ENCODE data around the gene COL25A1.

Gene COL25A1

DNA sequence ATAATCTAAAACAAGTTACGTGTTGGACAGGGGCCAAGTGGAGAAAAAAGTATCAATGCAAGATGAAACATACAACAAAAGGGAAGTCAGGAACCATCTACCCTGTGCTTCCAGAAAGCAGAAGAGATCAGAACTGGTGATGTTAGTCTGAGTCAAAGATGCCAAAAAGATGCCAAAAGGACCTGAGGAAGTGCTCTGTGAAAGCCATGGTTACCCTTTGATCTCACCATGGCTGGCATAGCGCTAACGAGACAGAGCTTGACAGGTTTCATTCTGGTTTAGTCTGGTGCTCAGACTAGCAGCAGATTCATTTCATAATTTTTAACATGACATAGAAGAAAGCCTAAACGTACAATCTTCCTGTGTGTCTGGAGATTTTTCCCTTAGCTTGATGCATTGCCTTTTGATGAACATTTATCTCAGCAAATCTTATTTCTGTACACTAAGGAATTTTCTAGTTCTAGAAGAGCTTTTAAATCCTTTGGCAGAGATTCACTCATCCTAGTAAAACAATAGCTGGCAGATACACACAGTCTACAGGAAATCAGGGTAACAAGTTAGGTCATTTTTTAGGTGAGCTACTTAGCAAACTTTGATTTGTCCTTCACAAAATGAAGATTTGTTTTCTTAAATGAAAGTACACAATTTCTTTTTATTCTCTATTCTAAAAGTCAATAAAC lies 87.7 kb downstream of the COL25A1 start:
- DNase-seq (ENCODE audit: low spot score), result no peak

DNA sequence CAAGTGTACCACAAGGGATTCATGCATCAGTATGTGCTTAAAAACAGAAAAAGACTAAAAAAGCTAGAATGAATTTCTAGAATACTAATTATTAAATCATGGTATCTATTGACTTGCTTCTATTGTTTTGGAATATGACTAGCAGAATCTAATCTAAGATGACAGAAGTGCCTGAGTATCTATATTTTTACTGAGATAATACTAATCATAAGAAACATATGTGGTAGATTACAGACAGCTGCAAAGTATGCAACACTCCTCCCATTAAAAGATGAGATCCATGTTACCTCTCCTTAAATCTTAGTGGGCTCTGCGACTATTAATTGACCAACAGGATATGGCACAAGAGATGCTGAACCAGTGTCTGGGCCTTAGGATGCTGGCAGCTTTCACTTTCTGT lies 89.4 kb downstream of the COL25A1 start:
- no peak for DNase-seq (ENCODE audit: low spot score)

DNA sequence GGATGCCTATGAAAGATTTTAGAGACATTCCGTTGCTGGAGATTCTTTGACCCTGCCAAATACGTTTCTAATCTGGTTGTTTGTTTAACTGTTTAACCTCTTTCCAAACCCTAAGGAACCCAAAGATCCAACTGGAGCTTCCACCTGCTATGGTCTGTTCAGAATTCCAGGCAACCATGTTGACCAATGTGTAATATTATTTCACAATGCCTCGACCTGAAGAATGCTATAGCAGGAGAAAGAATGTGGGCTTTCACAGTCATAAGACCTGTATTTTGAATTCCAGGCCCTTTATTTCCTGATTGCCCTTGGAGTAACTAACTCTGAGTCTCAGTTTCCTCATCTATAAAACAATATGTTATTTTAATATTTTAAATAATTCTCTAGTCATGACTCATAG lies 90.8 kb downstream of the COL25A1 start:
- no peak for DNase-seq (ENCODE audit: low spot score)

DNA sequence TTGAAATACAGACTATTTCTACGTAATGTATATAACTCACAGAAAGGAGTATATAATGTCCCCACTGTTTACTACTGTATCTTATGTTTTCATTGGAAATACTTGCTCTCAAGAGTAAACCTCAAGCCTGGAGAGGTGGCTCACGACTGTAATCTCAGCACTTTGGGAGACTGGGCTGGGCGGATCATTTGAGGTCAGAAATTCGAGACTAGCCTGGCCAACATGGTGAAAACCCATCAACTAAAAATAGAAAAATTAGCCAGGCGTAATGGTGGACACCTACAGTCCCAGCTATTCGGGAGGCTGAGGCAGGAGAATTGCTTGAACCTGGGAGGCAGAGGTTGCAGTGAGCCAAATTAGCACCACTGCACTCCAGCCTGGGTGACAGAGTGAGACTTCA lies 92.8 kb downstream of the COL25A1 start:
- no peak for DNase-seq (ENCODE audit: low spot score)

DNA sequence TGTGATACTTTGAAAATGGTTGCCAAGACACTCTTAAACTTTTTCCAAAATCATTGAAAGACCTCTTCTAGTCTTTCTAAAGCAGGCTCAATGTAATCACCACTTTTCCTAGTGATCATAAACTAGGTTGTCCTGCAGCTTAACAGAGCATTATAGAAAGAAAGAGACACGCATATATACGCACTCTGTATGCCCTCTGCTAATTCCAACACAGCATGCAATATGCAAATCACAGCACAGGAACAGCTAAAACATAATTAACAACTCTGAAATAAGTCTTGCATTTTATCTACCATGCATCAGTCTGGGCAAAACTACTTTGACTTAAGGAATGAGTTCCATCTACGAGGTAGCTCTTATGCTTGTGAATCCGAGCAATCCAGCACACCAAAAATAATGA lies 94.6 kb downstream of the COL25A1 start:
- no peak for DNase-seq (ENCODE audit: low spot score)

DNA sequence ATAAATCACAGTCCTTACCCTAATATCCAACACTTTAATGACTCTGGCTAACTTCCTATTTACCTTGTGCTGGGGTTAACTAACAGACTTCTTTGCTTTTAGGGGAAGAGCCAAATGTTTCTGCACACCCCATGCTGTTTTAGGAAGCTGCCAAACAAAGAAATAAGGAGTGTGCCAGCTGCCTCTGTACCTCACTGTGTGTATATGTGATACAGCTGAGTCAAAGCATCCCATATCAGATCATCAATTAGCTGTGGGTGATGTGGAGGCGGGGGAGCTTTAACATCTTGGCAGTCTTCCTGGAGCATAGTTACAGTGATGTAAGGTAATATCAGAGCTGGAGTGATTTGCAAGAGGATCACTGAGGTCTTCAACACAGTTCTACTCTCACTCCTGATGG lies 95.4 kb downstream of the COL25A1 start:
- no peak for DNase-seq (ENCODE audit: low spot score)

DNA sequence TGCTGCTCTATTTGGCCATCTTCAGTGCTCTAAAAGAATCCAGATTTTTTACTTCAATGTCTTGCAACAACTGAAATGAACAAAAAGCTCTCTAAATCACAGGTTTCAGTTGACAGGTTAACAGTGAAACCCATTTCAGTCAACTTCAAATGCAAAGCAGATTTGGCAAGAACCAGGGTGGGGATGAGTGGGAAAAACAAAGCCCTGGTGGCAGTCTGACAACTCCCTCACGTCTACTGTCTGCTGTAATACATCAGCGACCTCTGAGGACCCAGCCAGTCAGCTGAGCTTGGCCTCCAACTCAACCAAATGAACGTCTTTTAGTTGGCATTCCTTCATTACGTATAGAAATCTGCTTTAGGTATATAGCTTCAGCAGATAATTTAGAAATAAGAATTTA lies 95.8 kb downstream of the COL25A1 start:
- no peak for DNase-seq (ENCODE audit: low spot score)

DNA sequence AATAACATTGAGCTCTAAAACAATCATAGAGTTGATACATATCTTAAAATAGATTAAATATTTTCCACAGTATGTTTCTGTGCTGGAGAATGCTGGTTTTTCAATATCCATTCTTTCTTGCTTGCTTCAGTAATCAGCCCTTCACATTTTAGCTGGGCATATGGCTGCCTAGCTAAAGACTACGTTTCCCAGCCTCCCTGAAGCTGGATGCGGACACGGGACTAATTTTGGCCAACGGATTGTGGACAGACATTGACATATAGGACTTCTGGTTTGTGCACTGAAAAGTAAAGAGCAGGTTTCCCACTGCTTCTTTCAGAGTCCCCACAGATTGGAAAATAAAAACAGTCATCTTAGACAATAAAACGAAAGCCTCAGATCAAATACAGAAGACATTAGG lies 97.3 kb downstream of the COL25A1 start:
- no peak for DNase-seq (ENCODE audit: low spot score)

DNA sequence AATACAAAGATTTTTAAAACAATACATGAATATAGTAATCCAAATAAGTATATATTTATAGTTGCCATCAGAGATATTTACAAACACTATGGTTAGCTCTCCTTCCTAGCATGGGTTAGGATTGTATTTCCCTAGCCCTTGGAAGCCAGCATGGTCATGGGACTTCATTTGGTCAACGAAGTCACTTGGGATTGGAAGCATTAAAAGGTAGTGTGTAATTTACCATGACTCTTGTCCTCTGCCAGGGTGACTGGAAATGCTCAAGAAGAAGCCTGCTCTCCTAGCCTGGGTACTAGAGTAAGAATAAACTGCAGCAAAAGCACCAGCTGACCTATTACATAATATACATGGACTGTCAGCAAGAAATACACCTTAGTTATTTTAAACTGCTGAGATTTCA lies 102.9 kb downstream of the COL25A1 start:
- no peak for DNase-seq (ENCODE audit: low spot score)

DNA sequence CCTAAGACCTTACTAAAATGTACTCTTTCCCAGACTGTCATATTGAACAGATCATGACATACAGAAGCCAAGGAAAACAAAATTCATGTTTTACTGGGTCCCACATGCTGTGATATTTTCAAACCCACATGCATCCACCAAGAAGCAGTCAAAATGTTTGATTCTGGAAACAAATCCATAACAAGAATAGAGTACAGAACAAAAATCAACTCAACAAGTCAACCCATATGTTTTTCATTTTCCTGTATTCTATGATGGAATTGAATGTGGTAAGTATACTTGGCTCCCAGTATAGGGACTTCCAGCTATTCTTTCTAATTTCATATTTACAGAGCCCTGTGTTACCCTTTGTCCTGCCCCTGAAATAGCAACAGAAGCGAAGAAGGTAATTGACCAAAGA lies 106.8 kb downstream of the COL25A1 start:
- DNase-seq (ENCODE audit: low spot score), result no peak

DNA sequence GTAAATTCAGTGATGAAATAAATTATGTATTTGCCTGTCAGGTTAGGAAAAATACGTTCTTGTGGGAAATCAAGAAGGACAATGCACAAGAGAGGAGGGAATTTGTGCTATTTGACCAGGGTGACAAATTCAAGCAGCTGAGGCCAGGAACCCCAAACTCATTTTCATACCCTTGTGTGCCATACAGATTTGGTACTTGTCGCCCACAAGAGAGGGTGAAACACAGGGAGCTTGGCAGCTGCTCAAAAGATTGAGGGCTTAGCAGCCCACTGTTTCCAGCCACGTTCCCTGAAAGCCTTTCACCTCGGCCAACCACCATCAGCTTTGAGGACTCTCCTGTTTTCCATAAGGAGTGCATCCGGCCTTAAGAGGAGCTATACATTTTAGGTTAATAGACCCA lies 111.2 kb downstream of the COL25A1 start:
- no peak for DNase-seq (ENCODE audit: low spot score)

DNA sequence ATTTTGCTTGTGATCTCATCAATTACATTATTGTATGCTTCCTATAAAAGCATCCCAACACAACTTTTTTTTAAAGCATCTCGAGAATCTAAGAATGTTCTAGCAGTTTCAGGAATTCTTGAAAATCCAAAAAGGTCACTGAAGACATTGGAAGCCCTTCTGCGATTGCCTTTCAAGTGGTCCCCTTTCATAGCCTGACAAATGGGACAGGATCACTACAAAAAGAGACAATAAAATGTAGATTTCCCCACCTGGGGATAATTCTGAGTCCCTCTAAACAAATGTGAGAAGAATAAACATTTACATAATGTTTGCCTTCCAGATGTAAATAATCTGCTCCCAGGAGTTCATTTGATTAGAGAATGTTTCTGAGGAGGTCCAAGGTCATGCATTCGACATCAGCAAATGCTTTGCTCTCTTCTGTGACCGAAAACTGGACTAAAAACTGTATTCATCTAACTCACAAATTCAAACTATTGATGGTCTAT lies 116.0 kb downstream of the COL25A1 start:
- no peak for DNase-seq (ENCODE audit: low spot score)

DNA sequence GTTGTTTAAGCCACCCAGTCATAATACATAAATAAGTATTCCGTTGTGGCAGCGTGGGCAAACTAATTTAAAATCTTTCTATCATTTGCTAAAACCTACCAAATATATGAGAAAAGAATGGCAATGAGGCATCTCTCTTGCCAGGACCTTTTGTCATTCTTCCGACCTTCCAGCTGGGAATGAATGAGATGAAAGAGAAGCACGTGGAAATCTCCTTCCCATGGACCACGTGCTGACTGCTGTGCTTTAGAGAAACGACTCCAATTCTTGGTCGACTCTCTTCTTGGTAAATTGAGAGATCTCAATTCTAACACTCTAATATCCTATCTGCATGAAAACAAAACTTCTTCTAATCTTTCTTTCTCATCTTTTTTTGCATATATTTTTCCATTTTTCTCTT lies 116.5 kb downstream of the COL25A1 start:
- no peak for DNase-seq (ENCODE audit: low spot score)

DNA sequence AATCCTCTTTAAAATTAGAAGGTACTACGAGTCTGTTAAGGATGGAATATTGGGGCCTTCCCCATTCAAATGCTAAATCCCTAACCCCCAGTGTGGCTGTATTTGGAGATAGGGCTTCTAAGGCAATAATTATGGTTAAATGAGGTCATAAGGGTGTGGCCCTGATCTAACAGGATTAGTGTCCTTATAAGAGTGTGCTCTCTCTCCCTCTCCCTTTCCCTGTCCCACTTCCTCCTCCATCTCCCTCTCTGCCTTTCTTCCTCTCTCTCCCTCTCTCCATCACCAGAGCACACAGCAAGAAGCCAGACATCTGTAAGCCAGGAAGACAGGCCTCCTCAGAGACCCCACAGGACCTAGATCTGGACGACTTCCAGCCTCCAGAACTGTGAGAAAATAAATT lies 116.9 kb downstream of the COL25A1 start:
- no peak for DNase-seq (ENCODE audit: low spot score)

DNA sequence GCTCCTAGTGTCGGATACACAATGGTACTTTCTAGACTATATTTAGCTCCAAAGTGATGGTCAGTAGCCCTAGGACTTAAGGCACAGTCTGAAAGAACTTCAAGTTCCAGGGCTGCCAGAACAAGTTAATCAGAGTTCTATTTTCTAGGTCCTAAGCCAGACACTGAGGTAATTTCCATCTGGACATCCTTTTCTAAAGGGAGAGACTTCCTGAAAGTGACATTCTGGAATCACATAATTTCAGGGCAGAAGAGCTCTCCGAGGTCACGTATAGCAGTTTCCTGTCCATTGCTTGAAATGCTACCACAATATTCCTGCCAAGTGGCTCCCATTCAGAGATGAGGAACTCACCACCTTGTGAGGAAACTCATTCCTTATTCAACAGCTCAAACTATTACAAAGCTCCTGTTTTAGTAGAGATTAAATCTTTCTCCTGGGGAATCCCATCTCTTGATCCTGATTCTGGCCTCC lies 117.9 kb downstream of the COL25A1 start:
- no peak for DNase-seq (ENCODE audit: low spot score)

DNA sequence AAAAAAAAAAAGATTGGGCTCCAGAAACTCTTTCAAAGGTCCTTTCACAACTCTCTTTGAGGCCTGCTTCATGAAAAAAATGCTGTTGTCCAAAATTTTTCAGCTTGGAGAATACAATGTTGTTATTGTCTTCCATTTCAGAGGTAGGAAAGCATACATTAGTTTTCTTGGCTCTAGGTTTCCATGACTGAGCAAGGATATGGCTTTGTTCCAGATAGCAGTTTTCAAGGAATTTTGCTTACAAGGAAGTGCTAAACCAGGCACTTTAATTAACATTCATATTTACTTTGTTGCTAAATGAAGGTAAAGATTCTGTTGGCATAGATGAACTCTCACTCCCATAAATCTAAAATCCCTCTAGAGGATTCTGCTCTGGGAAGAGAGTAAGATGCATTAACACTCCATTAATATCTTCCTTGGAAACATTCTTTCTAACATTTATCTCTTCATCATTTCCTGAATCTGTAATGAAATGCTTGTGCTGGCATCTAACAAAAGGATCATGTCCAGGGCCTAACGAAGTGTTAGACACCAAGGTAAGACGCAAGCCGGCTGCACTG lies 118.4 kb downstream of the COL25A1 start:
- no peak for DNase-seq (ENCODE audit: low spot score)

DNA sequence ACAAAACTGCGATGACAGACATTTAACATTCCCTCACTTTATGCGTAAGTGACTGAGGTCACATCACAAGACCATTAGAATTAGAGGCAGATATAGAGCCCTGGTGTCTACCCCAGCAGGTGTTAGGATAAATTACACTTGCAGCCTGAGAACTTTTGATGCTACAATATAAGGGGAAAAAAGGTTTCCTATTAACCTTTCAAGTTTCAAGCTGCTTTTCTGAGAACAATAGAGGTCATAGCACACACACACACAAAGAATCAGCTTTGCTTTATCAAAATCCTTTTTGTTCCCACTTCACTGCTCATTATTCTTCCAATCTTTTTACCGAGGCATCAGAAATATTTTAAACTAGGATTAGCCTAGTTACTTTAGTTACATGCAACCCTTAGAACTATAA lies 119.8 kb downstream of the COL25A1 start:
- no peak for DNase-seq (ENCODE audit: low spot score)

DNA sequence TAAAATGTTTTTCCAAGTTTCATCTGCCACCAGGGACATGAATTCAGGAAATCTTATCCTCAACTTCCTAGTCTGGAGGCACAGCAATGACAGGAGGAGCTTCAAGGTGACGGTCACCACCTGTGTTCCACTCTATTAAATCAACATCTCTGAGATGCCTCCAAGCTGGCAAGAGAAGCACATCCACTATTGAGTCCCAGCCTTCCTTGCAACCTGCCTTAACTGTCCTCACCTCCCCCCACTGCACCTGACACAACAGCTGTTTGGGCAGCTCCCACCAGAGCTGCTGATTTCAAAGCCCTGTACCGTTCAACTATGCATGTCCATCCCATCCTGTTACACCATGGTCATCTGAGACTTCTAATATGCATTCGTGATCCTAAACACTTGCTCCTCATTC lies 123.4 kb downstream of the COL25A1 start:
- DNase-seq (ENCODE audit: low spot score), result no peak

DNA sequence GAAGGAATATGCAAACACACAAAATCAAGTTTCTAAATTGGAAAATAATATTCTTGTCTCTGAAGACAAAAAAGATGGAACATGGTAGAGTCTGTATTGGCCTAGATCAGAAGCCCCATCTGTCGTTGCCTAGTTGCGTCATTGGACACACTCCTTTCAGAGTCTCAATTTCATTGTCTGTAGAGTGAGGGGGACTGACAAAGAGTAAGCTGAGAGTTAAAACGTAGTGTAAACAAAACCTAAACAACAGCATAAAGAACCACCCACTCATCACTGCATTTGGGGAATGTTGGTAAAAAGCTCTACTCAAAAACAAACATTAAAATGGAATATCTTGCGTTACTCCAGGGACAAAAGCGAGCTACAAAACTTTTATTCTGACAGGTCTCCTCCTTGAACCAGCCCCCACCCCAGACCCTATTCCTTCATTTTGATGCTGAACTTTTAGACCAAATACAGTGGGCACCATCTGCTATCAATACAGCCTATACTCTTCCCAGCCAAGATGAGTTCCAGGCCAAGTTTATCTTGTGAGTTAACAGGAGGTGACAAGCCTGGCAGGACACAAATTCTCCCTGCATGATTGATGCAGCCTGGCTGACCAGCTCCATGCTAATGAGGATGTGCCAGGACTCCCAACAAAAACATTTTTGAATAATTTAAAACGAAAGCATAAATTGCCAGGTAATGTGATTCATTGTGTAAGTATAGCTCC lies 125.2 kb downstream of the COL25A1 start:
- no peak for DNase-seq (ENCODE audit: low spot score)

DNA sequence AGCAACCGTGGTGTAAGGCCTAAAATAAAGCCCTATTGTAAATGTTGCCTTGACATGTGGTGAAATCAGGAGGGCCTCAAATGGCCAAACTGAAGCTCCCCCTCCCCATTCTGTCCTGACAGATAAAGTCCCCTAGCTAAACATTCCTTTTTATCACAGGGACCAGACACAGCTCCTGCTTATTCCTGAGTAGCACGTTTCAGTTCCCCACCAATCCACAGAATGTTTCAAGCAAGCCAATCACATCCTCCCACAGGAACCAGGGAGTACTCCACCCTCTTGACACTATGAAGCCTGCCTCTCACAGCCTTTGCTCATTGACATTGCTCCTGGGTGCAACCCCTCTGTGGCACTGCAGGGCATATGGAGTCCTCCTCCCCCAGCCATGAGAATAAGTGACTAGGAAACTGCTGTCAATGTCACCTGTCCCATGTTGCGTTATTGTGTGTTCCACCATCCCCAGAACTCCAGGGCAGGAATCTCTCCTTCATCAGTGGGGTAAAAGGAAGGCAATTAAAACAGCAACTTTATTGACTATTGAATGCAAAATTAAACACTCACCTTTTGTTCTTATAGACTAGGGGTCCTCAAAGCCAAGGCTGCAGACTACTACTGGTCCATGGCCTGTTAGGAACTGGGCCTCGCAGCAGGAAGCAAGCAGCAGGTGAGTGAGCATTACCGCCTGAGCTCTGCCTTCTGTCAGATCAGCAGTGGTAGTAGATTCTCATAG lies 128.1 kb downstream of the COL25A1 start:
- DNase-seq (ENCODE audit: low spot score), result no peak

DNA sequence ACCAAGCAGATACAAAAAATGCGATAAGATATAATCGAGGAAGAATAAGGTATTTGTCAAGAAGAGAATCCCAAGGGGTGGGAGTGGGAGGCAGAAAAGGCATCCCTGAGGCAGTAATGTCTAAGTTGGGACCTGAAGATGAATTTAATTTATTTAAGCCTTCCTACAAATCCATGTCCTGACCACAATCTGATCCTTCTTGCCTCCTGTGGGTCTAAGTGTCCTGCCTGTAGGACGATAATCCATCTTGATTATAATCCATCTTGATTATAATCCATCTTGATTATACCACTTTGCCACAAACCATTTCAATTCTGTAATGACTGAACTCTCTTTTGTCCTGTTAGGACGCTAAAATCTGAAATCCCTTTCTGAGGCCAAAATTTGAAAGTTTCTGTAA lies 130.2 kb downstream of the COL25A1 start:
- DNase-seq (ENCODE audit: low spot score), result no peak

DNA sequence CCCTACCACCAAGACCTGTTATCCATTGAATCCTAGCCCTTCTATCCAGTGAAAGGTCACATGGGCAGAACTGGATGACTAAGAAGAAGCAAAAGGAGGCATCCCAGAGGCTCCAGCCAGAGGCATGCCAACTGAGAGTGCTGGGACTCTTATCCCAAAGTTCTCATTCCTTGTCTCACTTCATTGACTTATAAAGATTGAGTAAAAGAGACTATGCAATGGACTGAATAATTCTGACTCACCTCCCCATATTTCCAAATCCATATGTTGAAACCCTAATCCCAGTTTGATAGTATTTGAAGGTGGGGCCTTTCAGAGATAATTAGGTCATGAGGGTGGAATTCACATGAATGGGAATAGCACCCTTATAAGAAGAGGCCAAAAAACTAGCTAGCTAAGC lies 131.4 kb downstream of the COL25A1 start:
- DNase-seq (ENCODE audit: low spot score), result no peak

DNA sequence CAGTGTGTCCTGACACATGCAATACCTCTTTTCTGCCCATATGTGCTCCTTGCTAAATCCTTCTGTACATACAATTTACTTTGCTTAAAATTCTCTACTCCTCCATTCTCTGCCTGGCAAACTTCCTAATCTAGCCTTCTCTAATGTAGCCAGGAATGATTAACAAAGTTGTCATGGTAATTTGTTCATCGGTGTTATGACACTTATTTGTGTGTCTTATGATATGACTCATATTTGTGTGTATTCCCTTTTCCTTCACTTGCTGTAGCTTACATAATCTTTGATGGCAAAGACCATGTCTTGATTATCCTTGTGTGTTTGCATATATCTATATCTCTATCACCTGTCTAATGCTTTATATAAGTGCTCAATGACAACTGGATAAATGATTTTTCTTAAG lies 133.3 kb downstream of the COL25A1 start:
- DNase-seq (ENCODE audit: low spot score), result no peak

Data from hematopoietic multipotent progenitor cell treated with erythropoietin and hydrocortisone succinate and interleukin-3 and kit ligand, for 15 days (in vitro differentiated cells).